GM12878 (cell line): ENCODE measurements around the gene SZRD1. TPM values are rescaled to one million over a fixed set of nuclear protein-coding genes. Genes with fewer than 3 reads are reported as not detected.
A peak's percentile ranks its signal among the peaks of the same experiment; 100 is the strongest.

Source experiments
- ATAC-seq: fragments of 200-7000 bp; cut with Tn5 transposase; 3 replicates; pipeline ENCODE4 v1.9.1; 2020; ENCODE audit warnings: mild to moderate bottlenecking, moderate library complexity
- BruUV-seq: library from RNA; stranded (reverse); fragments of 400-500 nt; replicated peaks from 2 replicates; lab custom pipeline; 2021; lab: Mats Ljungman, UMichigan
- CTCF ChIA-PET: fragments of 300-600 bp; sonication (Branson Sonifier 250); formaldehyde crosslinking; extraction: SDS; loops from one replicate; lab custom pipeline; 2021; ENCODE audit warnings: inconsistent platforms; lab: Yijun Ruan, JAX
- POLR2A ChIA-PET: fragments of 350-600 bp; formaldehyde crosslinking; extraction: SDS; loops from one replicate; lab custom pipeline; 2021; ENCODE audit warnings: inconsistent platforms; lab: Charles Lee
- RAD21 ChIA-PET: fragments of 300-600 bp; sonication (Branson Sonifier 250); formaldehyde crosslinking; loops from one replicate; lab custom pipeline; 2023; ENCODE audit warnings: antibody characterized with exemption; ENCODE audit not compliant: unreplicated experiment; lab: Charles Lee
- SMC1A ChIA-PET: fragments of 300-600 bp; sonication (Branson Sonifier 250); formaldehyde crosslinking; loops from one replicate; lab custom pipeline; 2023; ENCODE audit not compliant: unreplicated experiment, uncharacterized antibody; lab: Charles Lee
- DNase-seq: peaks from one replicate; pipeline ENCODE4 v3.0.0-alpha.2; 2011; ENCODE audit warnings: low read depth, low spot score
- FAIRE-seq: peaks from 3 replicates; lab custom pipeline; 2011; peaks lifted over from hg19 to GRCh38; lab: Jason Lieb, UNC
- H2AFZ ChIP-seq: 2 replicates; pipeline ENCODE4 v1.6.0; 2011; ENCODE audit warnings: low read depth, low read length, control low read depth; ENCODE audit not compliant: control insufficient read depth
- H3K27ac ChIP-seq: 2 replicates; pipeline ENCODE4 v1.5.1; 2011; ENCODE audit warnings: control low read depth; ENCODE audit not compliant: control insufficient read depth, insufficient read depth
- H3K27me3 ChIP-seq, 2 experiments: replicated peaks in 1 of 2; 2 replicates each; pipeline versions ENCODE4 v1.6.0 to v1.6.1; 2011; ENCODE audit warnings: low read length in 1 of 2; ENCODE audit not compliant: control insufficient read depth in 2 of 2, insufficient read depth in 2 of 2
- H3K36me3 ChIP-seq, 2 experiments: 2 replicates each; pipeline ENCODE4 v1.5.1; 2011; ENCODE audit warnings: low read length in 1 of 2; ENCODE audit not compliant: control insufficient read depth in 2 of 2, insufficient read depth in 2 of 2
- H3K4me1 ChIP-seq: 2 replicates; pipeline ENCODE4 v1.6.1; 2011; ENCODE audit warnings: mild to moderate bottlenecking, low read length, moderate library complexity, mixed read lengths; ENCODE audit not compliant: control insufficient read depth, insufficient read depth
- H3K4me2 ChIP-seq: 2 replicates; pipeline ENCODE4 v1.6.0; 2011; ENCODE audit warnings: control low read depth; ENCODE audit not compliant: control insufficient read depth, insufficient read depth
- H3K4me3 ChIP-seq: fragments of 200-600 bp; sonication (generic); 2 replicates; pipeline ENCODE4 v1.5.1; 2016
- H3K79me2 ChIP-seq: 2 replicates; pipeline ENCODE4 v1.6.0; 2011; ENCODE audit warnings: low read length; ENCODE audit not compliant: control insufficient read depth, insufficient read depth
- H3K9ac ChIP-seq: 2 replicates; pipeline ENCODE4 v1.8.0; 2011; ENCODE audit warnings: low read length, control low read depth, mixed read lengths; ENCODE audit not compliant: control insufficient read depth, insufficient read depth
- H3K9me3 ChIP-seq: replicated peaks from 3 replicates; pipeline ENCODE4 v1.5.1; 2011; ENCODE audit warnings: mild to moderate bottlenecking, low read length; ENCODE audit not compliant: control insufficient read depth, insufficient read depth
- H4K20me1 ChIP-seq: 2 replicates; pipeline ENCODE4 v1.6.0; 2011; ENCODE audit not compliant: control insufficient read depth, insufficient read depth
- CEBPB ChIP-seq, 2 experiments: fragments of 150-350 bp in 1 of 2; IDR thresholded peaks; 2 replicates each; pipeline ENCODE4 v1.6.1; 2012 to 2014; ENCODE audit warnings: low read depth in 2 of 2, low read length in 2 of 2, borderline replicate concordance in 1 of 2, inconsistent platforms in 1 of 2
- CHD1 ChIP-seq: IDR thresholded peaks from 2 replicates; pipeline ENCODE4 v1.6.1; 2012; ENCODE audit warnings: low read depth, low read length, improper control_type of control experiment
- EP300 ChIP-seq, 2 experiments: fragments of 150-350 bp in 1 of 2; IDR thresholded peaks; 2 replicates each; pipeline ENCODE4 v1.6.1; 2011 to 2012; ENCODE audit warnings: low read depth in 2 of 2, low read length in 2 of 2, borderline replicate concordance in 1 of 2, improper control_type of control experiment in 1 of 2, inconsistent platforms in 1 of 2; ENCODE audit not compliant: control insufficient read depth in 1 of 2
- KLF5 ChIP-seq: fragments of 450-650 bp; IDR thresholded peaks from 2 replicates; pipeline ENCODE4 v1.6.1; 2014; ENCODE audit warnings: mild to moderate bottlenecking; ENCODE audit not compliant: partially characterized antibody
- MXI1 ChIP-seq: fragments of 150-350 bp; IDR thresholded peaks from 2 replicates; pipeline ENCODE4 v1.6.1; 2011; ENCODE audit warnings: low read depth, mild to moderate bottlenecking, inconsistent platforms, low read length, improper control_type of control experiment
- MYC ChIP-seq: IDR thresholded peaks from 2 replicates; pipeline ENCODE4 v1.6.1; 2011; ENCODE audit warnings: mild to moderate bottlenecking, low read length, moderate library complexity, inconsistent platforms; ENCODE audit not compliant: insufficient read depth, insufficient replicate concordance, insufficient read length, severe bottlenecking
- NFIC ChIP-seq: IDR thresholded peaks from 2 replicates; pipeline ENCODE4 v1.6.1; 2012; ENCODE audit warnings: low read depth, mild to moderate bottlenecking, inconsistent platforms, low read length, moderate library complexity
- NR2F1 ChIP-seq: fragments of 450-650 bp; conservative IDR thresholded peaks from 2 replicates; pipeline ENCODE4 v1.6.1; 2017; ENCODE audit warnings: mild to moderate bottlenecking
- PAX8 ChIP-seq: fragments of 450-650 bp; IDR thresholded peaks from 2 replicates; pipeline ENCODE4 v1.6.1; 2017; ENCODE audit warnings: mild to moderate bottlenecking, moderate library complexity
- SREBF2 ChIP-seq: IDR thresholded peaks from 2 replicates; pipeline ENCODE4 v1.6.1; 2012; ENCODE audit warnings: mild to moderate bottlenecking, low read length
- ZSCAN29 ChIP-seq: fragments of 450-650 bp; IDR thresholded peaks from 2 replicates; pipeline ENCODE4 v1.6.1; 2017; ENCODE audit warnings: mild to moderate bottlenecking, moderate library complexity
- WGBS: methylation state at CpG from one replicate; pipeline ENCODE4 v1.1.6; 2016; ENCODE audit warnings: low lambda C conversion rate; ENCODE audit not compliant: insufficient replicate concordance, insufficient coverage; ENCODE audit errors: missing lambda C conversion rate; 5-methylcytosine and 5-hydroxymethylcytosine counted together
- in situ Hi-C: fragments of 300-500 bp; cut with MboI; formaldehyde crosslinking; loops from 9 replicates; pipeline ENCODE4 v1.14.3; 2018; ENCODE audit warnings: mixed read lengths
- intact Hi-C: fragments of 100-400 bp; cut with micrococcal nuclease; formaldehyde crosslinking; loops from one replicate; pipeline ENCODE4 v1.14.2; 2022; ENCODE audit not compliant: unreplicated experiment
- polyA plus RNA-seq, 11 experiments: library from polyadenylated mRNA; depleted of rRNA in 4 of 11; unstranded in 6 of 11; stranded (reverse) in 5 of 11; fragments of >200 nt; fragmentation: Nextera tagmentation in 4 of 11; fragmentation: Illumina TruSeq in 1 of 11; extraction: Ambion mirVana in 4 of 11; extraction: Trizol in 1 of 11; gene quantifications; 1 replicate in 1 of 11; 2 replicates in 10 of 11; pipeline versions ENCODE4 v1.2.1 to v1.2.3, GENCODE V29; 2011 to 2016; ENCODE audit warnings: inconsistent platforms in 2 of 11, missing spikeins in 2 of 11, low read depth in 1 of 11
- total RNA-seq, 4 experiments: library from RNA; depleted of rRNA in 3 of 4; stranded (reverse); fragments of >200 nt in 3 of 4; fragmentation: Illumina TruSeq in 1 of 4; extraction: Trizol in 1 of 4; gene quantifications; 2 replicates each; pipeline versions ENCODE4 v1.2.1 to v1.2.3, GENCODE V29; 2013 to 2021
- TF ChIP-seq, protein P1 (sequence below): IDR thresholded peaks from 2 replicates; pipeline ENCODE4 v1.6.1; 2011; ENCODE audit warnings: low read depth, mild to moderate bottlenecking, low read length, moderate library complexity, borderline replicate concordance; ENCODE audit errors: extremely low read depth
- TF ChIP-seq, protein P2 (sequence below): fragments of 450-650 bp; IDR thresholded peaks from 2 replicates; pipeline ENCODE4 v1.6.1; 2017; ENCODE audit warnings: mild to moderate bottlenecking, low read depth, inconsistent platforms; ENCODE audit not compliant: poor library complexity, severe bottlenecking
- TF ChIP-seq, protein P3 (sequence below): IDR thresholded peaks from 2 replicates; pipeline ENCODE4 v1.6.1; 2011; ENCODE audit warnings: borderline replicate concordance, low read depth, mild to moderate bottlenecking, moderate library complexity, low read length; ENCODE audit not compliant: insufficient read depth, poor library complexity, severe bottlenecking

SZRD1 gene
- total and polyA plus RNA-seq, 10 of the 15 experiments (the other 5 are each of a cell fraction or from before 2014, with no cell fraction given) = 5.6 to 213 (median 113) TPM

DNA sequence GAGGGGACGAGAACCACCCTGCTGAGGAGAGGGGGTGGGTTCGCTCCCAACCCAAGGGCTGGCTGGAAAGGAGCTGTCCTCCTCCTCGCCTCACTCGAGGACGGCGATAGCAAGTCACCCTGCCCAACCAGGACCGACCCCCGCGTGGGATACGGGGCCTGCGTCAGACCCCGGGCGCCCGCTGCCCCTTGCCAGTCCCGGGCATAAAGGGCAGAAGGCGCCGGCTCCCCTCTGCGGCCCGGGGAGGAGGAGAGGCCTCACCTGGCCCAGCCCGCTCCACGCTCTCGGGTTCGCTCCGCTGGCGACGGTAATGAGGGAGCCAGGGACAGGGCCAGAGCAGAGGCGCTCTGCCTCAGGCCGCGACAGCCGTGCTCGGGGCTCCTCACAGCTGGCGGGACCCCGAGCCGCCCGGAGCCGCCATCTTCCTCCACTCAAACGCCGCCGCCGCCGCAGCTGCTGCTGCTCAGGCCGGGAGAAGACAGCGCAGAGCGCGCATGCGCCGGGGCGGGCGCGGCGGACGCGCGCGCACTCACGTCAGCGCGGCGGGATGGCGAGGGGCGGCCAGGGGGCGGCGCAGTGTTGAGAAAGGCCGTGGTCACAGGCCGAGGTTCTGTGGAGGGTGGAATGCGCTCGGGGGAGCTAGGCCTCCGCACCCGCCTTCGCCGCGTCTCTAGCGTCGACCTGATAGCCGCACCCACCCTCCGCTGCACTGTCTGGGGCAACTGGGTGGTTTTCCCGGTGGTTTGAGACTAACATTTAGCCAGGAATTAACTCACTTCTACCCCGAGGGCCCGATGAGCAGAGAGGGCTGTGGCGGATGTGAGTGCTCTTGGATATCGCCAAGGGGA, 14.8 kb upstream of the SZRD1 start, which contains the start of gene FBXO42:
Gene FBXO42 (minus strand): TSS at position 487 of the 848 bp plus-strand sequence. CDS start 37,062 bp downstream, outside the sequence.
- DNase-seq (peak; percentile 73), FAIRE-seq (no peak), ATAC-seq (peak; percentile 93)
- intact Hi-C loops = no loop called here
- no peaks in the 10 kb centered on the region; the same call in 1 of the 2 replicates for H4K20me1 ChIP-seq
- WGBS = under 1% methylated on average over 60 of the region's 81 CpGs
- H3K36me3 ChIP-seq = no peaks in the 10 kb centered on the region
- ChIA-PET POLR2A (interaction anchor here (0.7 to 4.1 kb wide), 9 partner anchors 12 to 135 kb away, joined by 3 to 21 read pairs (median 4); partner anchors contain the start of gene SZRD1), SMC1A (interaction anchor here (0.7 to 5.6 kb wide), 11 partner anchors 8 to 163 kb away, joined by 3 to 43 read pairs (median 3); partner anchors contain the start of genes NECAP2 and SZRD1), RAD21 (interaction anchor here (0.7 to 3.9 kb wide), 3 partner anchors 12 to 102 kb away, joined by 3 to 31 read pairs (median 3); no protein-coding TSS in a partner anchor), CTCF (interaction anchor here (0.7 to 5.0 kb wide), 10 partner anchors 8 to 273 kb away, joined by 3 to 85 read pairs (median 4); no protein-coding TSS in a partner anchor)
- peak within 1 kb of the TSS; percentile 96 for H2AFZ ChIP-seq
- H3K9ac ChIP-seq = peak within 1 kb of the TSS; percentile 87
- H3K27ac ChIP-seq = peak within 1 kb of the TSS; percentile 84
- H3K9me3 ChIP-seq = no peaks in the 10 kb centered on the region
- in situ Hi-C loops = no loop called here
- H3K4me2 ChIP-seq = peak within 1 kb of the TSS; percentile 82
- peak within 1 kb of the TSS; percentile 93 for H3K4me3 ChIP-seq
- BruUV-seq = no TSS peak
- H3K27me3 ChIP-seq = no peaks in the 10 kb centered on the region
- peaks cover 47% of the 10 kb centered on the region for H3K79me2 ChIP-seq
- H3K4me1 ChIP-seq = 0 out of 2 replicates have a peak, but pooled peaks cover 4% of the 10 kb centered on the region
- TF ChIP-seq MXI1 (peak; percentile 75), NFIC (no peak), MYC (no peak), EP300 (IDR thresholded peaks at IDR 0.05; ENCODE audit: borderline replicate concordance in 1 of 2, control insufficient read depth in 1 of 2, low read depth in 2 of 2, low read length in 2 of 2) (no peak), NR2F1 (peak; percentile 62), CEBPB (IDR thresholded peaks at IDR 0.05; ENCODE audit: borderline replicate concordance in 1 of 2, low read depth in 2 of 2, low read length in 2 of 2) (no peak), SREBF2 (no peak), CHD1 (no peak), KLF5 (no peak), ZSCAN29 (peak; percentile 5; the same call in 1 of the 2 replicates), PAX8 (no peak)
- TF ChIP-seq, protein P1, sequence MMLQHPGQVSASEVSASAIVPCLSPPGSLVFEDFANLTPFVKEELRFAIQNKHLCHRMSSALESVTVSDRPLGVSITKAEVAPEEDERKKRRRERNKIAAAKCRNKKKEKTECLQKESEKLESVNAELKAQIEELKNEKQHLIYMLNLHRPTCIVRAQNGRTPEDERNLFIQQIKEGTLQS = no peak
- TF ChIP-seq, protein P2, sequence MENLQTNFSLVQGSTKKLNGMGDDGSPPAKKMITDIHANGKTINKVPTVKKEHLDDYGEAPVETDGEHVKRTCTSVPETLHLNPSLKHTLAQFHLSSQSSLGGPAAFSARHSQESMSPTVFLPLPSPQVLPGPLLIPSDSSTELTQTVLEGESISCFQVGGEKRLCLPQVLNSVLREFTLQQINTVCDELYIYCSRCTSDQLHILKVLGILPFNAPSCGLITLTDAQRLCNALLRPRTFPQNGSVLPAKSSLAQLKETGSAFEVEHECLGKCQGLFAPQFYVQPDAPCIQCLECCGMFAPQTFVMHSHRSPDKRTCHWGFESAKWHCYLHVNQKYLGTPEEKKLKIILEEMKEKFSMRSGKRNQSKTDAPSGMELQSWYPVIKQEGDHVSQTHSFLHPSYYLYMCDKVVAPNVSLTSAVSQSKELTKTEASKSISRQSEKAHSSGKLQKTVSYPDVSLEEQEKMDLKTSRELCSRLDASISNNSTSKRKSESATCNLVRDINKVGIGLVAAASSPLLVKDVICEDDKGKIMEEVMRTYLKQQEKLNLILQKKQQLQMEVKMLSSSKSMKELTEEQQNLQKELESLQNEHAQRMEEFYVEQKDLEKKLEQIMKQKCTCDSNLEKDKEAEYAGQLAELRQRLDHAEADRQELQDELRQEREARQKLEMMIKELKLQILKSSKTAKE = no peak
- TF ChIP-seq, protein P3, sequence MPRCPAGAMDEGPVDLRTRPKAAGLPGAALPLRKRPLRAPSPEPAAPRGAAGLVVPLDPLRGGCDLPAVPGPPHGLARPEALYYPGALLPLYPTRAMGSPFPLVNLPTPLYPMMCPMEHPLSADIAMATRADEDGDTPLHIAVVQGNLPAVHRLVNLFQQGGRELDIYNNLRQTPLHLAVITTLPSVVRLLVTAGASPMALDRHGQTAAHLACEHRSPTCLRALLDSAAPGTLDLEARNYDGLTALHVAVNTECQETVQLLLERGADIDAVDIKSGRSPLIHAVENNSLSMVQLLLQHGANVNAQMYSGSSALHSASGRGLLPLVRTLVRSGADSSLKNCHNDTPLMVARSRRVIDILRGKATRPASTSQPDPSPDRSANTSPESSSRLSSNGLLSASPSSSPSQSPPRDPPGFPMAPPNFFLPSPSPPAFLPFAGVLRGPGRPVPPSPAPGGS = no peak
